Esophagus (tissue), 2 donors: ENCODE results near the gene DONSON. TPM values are rescaled to one million over a fixed set of nuclear protein-coding genes. Genes with fewer than 3 reads are reported as not detected.
A peak's percentile ranks its signal among the peaks of the same experiment; 100 is the strongest.
"Not testable (repeated sequence)": the region's sequence is repeated elsewhere in the genome, so short reads cannot be mapped to it uniquely, and the experiment has no call there.

Source experiments
- H3K27ac ChIP-seq, 2 donors: one replicate each; pipeline ENCODE4 v1.5.1; 2013; ENCODE audit warnings: low read depth in 2 of 2, mild to moderate bottlenecking in 2 of 2, inconsistent platforms in 1 of 2, low read length in 1 of 2, moderate library complexity in 1 of 2
- H3K27me3 ChIP-seq, 2 donors: one replicate each; pipeline ENCODE4 v1.6.1; 2013; ENCODE audit warnings: low read length in 2 of 2, control low read depth in 1 of 2, mild to moderate bottlenecking in 1 of 2; ENCODE audit not compliant: insufficient read depth in 2 of 2, control insufficient read depth in 1 of 2
- H3K36me3 ChIP-seq, 2 donors: one replicate each; pipeline ENCODE4 v1.6.1; 2013; ENCODE audit warnings: low read length in 1 of 2; ENCODE audit not compliant: control insufficient read depth in 2 of 2, insufficient read depth in 2 of 2
- H3K4me1 ChIP-seq, 2 donors: one replicate each; pipeline ENCODE4 v1.6.1; 2013; ENCODE audit warnings: low read length in 1 of 2; ENCODE audit not compliant: control insufficient read depth in 2 of 2, insufficient read depth in 2 of 2
- H3K4me3 ChIP-seq, 2 donors: one replicate each; pipeline ENCODE4 v1.5.1; 2013; ENCODE audit warnings: low read length in 2 of 2, mild to moderate bottlenecking in 2 of 2, low read depth in 1 of 2, moderate library complexity in 1 of 2
- H3K9me3 ChIP-seq, 2 donors: one replicate each; pipeline ENCODE4 v1.6.1; 2013; ENCODE audit warnings: mild to moderate bottlenecking in 2 of 2, low read depth in 1 of 2, low read length in 1 of 2, moderate library complexity in 1 of 2; ENCODE audit not compliant: control insufficient read depth in 2 of 2, insufficient read depth in 1 of 2
- WGBS, 2 donors: extraction: QIAGEN DNeasy Blood & Tissue Kit; methylation state at CpG; one replicate each; pipeline ENCODE4 v1.1.7; 2013; 5-methylcytosine and 5-hydroxymethylcytosine counted together
- polyA plus RNA-seq, 2 donors: library from polyadenylated mRNA; stranded (reverse); fragments of 200-250 nt; gene quantifications; one replicate each; pipeline ENCODE4 v1.2.3, GENCODE V29; 2013
- donor health status: healthy with polysubstance abuse.
- donor health status: Bipolar disorder and iron deficiency.

The DONSON gene, protein sequence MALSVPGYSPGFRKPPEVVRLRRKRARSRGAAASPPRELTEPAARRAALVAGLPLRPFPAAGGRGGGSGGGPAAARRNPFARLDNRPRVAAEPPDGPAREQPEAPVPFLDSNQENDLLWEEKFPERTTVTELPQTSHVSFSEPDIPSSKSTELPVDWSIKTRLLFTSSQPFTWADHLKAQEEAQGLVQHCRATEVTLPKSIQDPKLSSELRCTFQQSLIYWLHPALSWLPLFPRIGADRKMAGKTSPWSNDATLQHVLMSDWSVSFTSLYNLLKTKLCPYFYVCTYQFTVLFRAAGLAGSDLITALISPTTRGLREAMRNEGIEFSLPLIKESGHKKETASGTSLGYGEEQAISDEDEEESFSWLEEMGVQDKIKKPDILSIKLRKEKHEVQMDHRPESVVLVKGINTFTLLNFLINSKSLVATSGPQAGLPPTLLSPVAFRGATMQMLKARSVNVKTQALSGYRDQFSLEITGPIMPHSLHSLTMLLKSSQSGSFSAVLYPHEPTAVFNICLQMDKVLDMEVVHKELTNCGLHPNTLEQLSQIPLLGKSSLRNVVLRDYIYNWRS
- 10 to 100 TPM; 10.6 to 17.4 TPM for polyA plus RNA-seq

DNA sequence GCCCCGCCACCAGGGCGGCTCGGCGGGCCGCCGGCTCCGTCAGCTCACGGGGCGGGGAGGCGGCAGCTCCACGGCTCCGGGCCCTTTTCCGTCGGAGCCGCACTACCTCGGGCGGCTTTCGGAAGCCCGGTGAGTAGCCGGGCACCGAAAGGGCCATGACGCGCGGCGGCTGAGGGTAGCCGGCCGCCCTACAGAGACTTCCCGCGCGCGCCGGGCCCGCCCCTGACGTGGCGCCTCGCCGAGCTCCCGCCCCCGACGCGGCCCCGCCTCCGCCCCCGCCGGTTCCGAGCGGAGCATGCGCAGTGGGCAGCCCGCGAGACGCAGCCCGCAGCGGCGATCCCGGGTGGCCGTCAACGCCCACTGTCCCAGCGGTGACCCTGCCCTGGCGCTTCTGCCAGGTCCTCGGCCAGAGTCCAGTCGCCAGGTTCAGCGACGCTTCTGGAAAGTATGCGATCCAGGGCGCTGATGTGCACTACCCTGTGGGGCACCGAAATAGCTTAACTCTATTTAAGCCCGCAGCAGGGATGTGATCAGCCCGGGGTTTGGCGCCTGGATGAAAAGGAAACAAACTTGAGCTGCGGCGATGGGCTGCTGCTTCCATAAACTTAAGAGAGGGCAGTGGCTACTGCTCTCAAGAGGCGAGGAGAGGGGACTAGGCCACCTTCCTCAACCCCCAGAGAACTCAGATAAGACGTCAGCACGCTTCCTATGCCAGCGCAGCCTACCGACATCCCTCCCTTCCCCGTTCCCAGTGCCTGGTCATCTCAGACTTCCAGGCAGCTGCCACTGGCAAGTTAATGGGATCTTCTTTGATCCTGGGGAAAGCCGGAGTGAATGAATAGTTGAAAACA, at the start of gene DONSON:
TSS of gene DONSON (minus strand) at position 200 of the 851 bp plus-strand sequence. CDS start at position 157, 43 bp downstream.
- Histone ChIP-seq H3K27me3 (no peaks in the 10 kb centered on the region), H3K9me3 (no peaks in the 10 kb centered on the region), H3K4me1 (peaks cover 0 to 6% of the 10 kb centered on the region in 2 donors), H3K4me3 (peak within 1 kb of the TSS; percentile 85 to 88), H3K36me3 (no peaks in the 10 kb centered on the region), H3K27ac (peak within 1 kb of the TSS; percentile 87 to 89)
- WGBS, 2 donors, result 1% methylated on average over 56 to 78 of the region's 78 CpGs

DNA sequence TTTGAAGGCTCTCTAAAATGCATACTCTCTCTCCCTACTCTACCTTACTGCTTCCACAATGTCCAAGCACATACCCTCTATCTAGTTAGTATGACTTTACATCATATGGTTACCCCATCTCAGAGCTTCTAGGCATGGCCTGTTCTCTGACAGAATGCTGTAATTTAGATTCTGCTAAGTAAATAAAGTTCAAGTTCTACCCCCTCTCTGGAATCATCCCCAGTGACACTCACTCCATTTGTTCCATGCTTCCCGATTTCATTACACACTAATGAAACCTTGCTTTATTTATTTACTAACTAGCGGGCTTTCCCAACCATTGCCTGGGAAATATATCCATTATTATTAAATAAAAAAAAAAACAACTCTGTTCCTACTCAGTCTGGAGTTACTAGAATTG, 45.8 kb upstream of the DONSON start:
- Histone ChIP-seq H3K4me1 (no peaks in the 10 kb centered on the region), H3K4me3 (no peak overlapping the region), H3K36me3 (no peaks in the 10 kb centered on the region), H3K27me3 (no peaks in the 10 kb centered on the region), H3K9me3 (no peaks in the 10 kb centered on the region), H3K27ac (no peak overlapping the region)
- 89 to 93% methylated on average over 2 of the region's 2 CpGs for WGBS, 2 donors

DNA sequence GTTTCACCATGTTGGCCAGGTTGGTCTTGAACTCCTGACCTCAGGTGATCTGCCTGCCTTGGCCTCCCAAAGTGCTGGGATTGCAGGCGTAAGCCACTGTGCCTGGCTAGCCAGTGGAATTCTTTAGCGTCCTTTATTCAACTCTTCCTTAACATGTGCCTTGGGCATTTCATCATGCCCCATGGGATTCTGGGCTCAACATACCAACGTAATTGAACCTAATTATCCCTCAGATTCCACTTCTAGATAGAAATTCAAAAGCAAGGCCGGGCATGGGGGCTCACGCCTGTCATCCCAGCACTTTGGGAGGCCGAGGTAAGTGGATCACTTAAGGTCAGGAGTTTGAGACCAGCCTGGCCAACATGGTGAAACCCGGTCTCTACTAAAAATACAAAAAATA, 37.7 kb upstream of the DONSON start:
- 96 to 98% methylated on average over 7 of the region's 7 CpGs for WGBS, 2 donors
- H3K27ac ChIP-seq, H3K4me3 ChIP-seq, H3K27me3 ChIP-seq, H3K4me1 ChIP-seq, H3K36me3 ChIP-seq, H3K9me3 ChIP-seq: not testable (repeated sequence)

DNA sequence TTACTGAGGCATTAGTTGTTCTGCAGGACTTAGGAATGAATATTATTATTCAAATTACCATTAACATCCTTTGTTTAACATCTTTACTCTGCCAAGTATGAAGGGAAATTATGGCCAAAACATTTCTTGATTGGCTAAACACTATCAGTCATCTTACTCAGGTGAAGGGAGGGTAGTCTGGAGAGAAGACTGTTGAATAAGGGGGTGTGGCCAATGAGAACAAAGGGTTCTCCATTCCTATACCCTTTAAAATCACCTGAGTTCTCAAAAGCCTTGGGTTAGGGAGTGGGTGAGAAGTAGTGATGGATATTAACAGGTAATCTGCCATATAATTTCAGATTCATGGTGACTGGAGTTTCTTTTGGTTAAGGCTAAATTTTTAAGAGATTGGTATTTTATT, 33.8 kb upstream of the DONSON start:
- H3K36me3 ChIP-seq, result no peaks in the 10 kb centered on the region

DNA sequence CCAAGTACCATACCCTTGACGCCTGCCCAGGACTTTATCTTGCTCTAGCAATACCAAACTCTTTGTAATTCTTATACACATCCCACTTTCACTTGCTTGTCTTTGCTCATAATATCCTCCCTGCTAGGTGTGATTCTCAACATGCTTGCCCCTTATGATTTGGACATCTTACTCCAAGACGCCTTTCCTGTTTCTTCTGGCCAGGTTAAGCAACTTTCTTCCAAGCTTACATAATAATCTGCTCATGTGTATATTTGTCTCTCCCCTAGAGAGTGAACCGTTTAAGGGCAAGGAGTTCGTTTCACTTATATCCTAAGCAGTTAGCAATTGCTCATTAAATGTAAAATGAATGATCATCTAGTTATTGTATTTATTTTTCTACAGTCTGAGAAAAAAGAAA, 31.2 kb upstream of the DONSON start:
- Histone ChIP-seq H3K27ac (no peak overlapping the region), H3K4me3 (no peak overlapping the region), H3K36me3 (no peaks in the 10 kb centered on the region), H3K4me1 (no peaks in the 10 kb centered on the region), H3K9me3 (no peaks in the 10 kb centered on the region), H3K27me3 (no peaks in the 10 kb centered on the region)
- WGBS, 2 donors, result 88 to 92% methylated on average over 4 of the region's 4 CpGs

More for the DNA sequence above, 33.8 kb upstream of the DONSON start:
- H3K4me3 ChIP-seq, result no peak overlapping the region
- no peaks in the 10 kb centered on the region for H3K27me3 ChIP-seq
- H3K4me1 ChIP-seq, result no peaks in the 10 kb centered on the region
- H3K9me3 ChIP-seq, result no peaks in the 10 kb centered on the region
- H3K27ac ChIP-seq, result no peak overlapping the region

DNA sequence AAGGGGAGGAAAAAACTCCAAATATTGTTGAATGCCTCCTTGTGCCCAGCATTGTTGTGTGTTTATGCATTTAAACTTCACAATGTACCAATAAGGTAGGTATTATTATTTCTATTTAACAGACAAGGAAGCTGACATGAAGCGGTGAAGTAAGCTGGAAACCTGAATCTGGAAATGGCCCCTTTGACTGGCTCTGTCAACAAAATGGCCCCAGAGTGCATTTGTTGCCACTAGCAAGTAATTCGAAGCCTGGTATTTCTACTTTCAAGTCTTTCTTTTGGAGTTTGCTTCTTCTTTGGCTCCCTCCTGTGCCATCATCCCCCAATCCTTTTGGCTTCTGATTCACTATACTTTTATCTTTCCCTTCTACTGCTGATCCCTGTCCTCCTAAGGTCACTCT, 29.9 kb upstream of the DONSON start:
- Histone ChIP-seq H3K9me3 (no peaks in the 10 kb centered on the region), H3K27me3 (no peaks in the 10 kb centered on the region), H3K27ac (no peak overlapping the region), H3K36me3 (no peaks in the 10 kb centered on the region), H3K4me3 (no peak overlapping the region), H3K4me1 (no peaks in the 10 kb centered on the region)
- WGBS, 2 donors, result 96 to 98% methylated on average over 2 of the region's 2 CpGs

DNA sequence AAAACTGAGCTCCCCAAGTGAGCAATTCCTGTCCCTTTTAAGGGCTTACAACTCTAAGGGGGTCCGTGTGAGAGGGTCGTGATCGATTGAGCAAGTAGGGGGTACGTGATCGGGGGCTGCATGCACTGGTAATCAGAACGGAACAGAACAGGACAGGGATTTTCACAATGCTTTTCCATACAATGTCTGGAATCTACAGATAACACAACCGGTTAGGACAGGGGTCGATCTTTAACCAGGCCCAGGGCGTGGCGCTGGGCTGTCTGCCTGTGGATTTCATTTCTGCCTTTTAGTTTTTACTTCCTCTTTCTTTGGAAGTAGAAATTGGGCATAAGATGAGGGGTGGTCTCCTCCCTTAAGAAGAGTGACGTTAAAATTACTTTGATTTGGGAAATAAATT, 29.1 kb upstream of the DONSON start:
- H3K4me3 ChIP-seq, H3K9me3 ChIP-seq, H3K4me1 ChIP-seq, H3K27me3 ChIP-seq, H3K36me3 ChIP-seq, H3K27ac ChIP-seq: not testable (repeated sequence)
- WGBS, 2 donors, result 89 to 93% methylated on average over 11 of the region's 11 CpGs

DNA sequence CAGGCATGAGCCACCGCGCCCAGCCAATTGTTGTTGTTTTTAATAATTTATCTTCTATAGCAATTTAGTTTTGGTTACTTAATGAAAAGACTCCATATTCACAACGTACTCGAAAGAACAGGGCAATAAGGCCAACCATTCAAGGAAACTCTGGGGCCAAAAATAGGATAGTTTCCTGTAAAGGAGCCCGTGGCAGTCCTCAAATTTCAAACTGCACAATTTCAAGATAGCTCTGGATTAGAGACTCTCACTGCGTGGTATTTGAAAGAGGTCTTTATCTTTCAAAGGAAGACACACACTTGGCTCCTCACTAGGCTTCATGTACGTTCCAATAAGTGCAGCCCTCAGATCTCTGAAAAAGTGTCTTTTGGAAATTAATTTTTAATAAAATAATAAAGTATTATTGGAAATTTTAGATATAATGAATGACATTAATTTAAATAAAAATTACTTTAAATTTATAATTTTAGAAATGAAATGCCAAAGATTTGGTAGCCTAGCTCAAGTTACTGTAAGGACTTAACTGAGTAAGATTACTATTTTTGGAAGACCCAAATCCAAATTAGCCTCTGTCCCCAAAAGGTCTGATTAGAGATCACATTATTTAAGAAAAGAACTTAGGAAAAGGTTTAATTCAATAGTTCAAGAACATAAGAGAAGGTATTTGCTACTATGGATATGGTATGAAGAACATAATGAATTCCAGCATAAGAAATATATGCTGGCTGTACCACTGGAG, 22.7 kb upstream of the DONSON start:
- H3K4me1 ChIP-seq, result no peaks in the 10 kb centered on the region
- no peak overlapping the region for H3K4me3 ChIP-seq
- no peak overlapping the region for H3K27ac ChIP-seq
- no peaks in the 10 kb centered on the region for H3K9me3 ChIP-seq
- H3K36me3 ChIP-seq, result peaks cover 0 to 3% of the 10 kb centered on the region in 2 donors
- 94% methylated on average over 7 of the region's 7 CpGs for WGBS, 2 donors
- H3K27me3 ChIP-seq, result no peaks in the 10 kb centered on the region

DNA sequence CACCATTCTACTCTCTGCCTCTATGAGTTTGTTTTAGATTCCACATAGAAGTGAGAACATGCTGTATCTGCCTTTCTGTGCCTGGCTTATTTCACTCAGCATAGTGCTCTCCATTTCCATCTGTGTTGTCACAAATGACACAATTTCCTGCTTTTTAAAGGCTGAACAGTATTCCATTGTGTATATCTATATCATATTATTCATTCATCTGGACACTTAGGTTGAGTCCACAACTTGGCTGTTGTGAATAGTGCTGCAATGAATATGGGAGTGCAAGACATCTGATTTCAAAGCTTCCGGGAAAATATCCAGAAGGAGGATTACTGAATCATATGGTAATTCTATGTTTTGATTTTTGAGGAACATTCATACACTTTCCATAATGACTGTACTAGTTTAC, 20.1 kb upstream of the DONSON start:
- H3K36me3 ChIP-seq, result peaks cover 0 to 3% of the 10 kb centered on the region in 2 donors
- WGBS, 2 donors, result 36 to 41% methylated on average over 1 of the region's 1 CpG
- H3K4me3 ChIP-seq, result no peak overlapping the region
- no peak overlapping the region for H3K27ac ChIP-seq
- H3K27me3 ChIP-seq, result no peaks in the 10 kb centered on the region
- H3K9me3 ChIP-seq, result no peaks in the 10 kb centered on the region
- no peaks in the 10 kb centered on the region for H3K4me1 ChIP-seq
